Choroid plexus epithelial cell (primary cell): ENCODE data around the gene FBXO41.

Source experiments
- DNase-seq: peaks from one replicate; pipeline ENCODE4 v3.0.0-alpha.2; 2010; ENCODE audit warnings: low read depth
- H3K4me3 ChIP-seq: 2 replicates; pipeline ENCODE4 v1.5.1; 2011; ENCODE audit warnings: low read depth, mild to moderate bottlenecking, control low read depth, low read length, moderate library complexity
- TF ChIP-seq, protein P1 (sequence below): conservative IDR thresholded peaks from 2 replicates; pipeline ENCODE4 v1.5.1; 2011; ENCODE audit warnings: low read depth, mild to moderate bottlenecking, control low read depth, inconsistent platforms, low read length, moderate library complexity

Gene FBXO41

DNA sequence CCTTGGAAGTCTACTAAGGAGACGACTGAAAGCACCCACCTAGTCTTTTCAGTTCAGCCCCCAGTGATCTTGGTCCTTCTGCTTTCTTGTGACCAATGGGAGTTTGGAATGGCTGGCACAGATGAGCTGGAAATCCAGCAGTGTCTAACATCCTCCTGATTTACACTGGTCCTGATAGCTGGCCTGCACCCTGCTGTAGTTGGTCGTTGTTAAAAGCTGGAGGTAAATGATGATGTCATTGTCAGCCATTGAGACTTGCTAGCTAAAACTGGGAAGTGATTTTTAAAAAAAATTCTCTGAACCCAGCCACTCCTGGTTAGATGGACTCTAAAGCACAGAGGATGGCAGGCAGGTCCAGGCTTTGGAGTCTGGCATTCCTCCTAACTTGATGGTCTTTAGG, 30.9 kb downstream of the FBXO41 start:
- TF ChIP-seq, protein P1, sequence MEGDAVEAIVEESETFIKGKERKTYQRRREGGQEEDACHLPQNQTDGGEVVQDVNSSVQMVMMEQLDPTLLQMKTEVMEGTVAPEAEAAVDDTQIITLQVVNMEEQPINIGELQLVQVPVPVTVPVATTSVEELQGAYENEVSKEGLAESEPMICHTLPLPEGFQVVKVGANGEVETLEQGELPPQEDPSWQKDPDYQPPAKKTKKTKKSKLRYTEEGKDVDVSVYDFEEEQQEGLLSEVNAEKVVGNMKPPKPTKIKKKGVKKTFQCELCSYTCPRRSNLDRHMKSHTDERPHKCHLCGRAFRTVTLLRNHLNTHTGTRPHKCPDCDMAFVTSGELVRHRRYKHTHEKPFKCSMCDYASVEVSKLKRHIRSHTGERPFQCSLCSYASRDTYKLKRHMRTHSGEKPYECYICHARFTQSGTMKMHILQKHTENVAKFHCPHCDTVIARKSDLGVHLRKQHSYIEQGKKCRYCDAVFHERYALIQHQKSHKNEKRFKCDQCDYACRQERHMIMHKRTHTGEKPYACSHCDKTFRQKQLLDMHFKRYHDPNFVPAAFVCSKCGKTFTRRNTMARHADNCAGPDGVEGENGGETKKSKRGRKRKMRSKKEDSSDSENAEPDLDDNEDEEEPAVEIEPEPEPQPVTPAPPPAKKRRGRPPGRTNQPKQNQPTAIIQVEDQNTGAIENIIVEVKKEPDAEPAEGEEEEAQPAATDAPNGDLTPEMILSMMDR = no peak
- DNase-seq = no peak
- no peak overlapping the region for H3K4me3 ChIP-seq

DNA sequence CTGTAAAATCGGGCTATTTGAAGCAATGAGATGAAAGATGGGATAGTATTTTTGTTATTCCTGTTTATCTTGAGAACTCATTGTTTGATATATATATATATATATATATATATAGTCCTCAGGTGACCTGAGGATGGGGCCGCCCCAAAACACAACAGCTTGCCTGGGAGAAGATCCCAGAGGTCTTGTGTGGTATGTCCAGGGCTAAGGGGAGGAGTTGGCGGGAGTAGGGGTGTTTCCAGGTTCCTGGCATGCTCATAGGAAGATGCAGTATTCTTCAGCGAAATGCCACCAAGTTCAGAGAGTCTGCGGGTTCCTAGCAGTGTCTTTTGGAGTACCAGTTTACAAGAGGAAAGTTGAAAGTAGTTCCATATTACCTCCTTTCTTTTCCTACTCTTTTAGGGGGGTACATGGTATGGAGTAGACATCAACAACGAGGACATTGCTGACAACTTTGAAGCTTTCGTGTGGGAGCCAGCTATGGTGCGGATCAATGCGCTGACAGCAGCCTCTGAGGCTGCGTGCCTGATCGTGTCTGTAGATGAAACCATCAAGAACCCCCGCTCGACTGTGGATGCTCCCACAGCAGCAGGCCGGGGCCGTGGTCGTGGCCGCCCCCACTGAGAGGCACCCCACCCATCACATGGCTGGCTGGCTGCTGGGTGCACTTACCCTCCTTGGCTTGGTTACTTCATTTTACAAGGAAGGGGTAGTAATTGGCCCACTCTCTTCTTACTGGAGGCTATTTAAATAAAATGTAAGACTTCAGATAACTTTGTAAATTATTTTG, 31.8 kb downstream of the FBXO41 start:
- TF ChIP-seq, protein P1 = no peak
- DNase-seq = no peak
- no peak overlapping the region for H3K4me3 ChIP-seq

DNA sequence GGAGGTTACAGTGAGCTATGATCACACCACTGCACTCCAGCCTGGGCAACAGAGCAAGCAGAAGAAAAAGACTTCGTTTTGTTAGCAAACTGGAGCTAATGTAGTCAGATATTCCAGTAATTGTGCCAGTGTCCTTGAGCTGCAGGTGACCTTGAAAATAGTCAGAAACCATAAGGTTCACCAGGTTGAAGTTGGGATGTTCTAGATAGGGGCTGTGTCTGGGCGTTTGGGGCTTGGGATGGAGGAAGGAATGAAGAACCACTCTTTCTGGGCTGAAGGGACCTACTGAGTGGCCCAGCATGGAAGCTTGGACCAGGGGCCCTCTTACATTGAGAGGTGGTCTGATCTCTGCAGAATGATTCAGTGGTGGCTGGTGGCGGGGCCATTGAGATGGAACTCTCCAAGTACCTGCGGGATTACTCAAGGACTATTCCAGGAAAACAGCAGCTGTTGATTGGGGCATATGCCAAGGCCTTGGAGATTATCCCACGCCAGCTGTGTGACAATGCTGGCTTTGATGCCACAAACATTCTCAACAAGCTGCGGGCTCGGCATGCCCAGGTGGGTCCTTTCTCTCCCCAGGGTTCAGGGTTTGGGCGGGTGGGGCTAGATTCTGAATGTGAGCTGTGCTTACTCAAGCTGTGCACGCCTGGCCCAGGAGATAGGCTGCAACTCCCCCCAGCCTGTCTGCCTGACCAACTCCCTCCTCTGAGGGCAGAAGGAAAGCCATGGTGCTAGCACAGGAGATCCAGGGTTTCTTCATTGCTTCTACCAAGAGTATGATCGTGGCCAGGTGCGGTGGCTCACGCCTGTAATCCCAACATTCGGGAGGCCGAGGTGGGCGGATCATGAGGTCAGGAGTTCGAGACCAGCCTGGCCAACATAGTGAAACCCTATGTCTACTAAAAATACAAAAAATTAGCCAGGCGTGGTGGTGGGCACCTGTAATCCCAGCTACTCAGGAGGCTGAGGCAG, 33.1 kb downstream of the FBXO41 start:
- H3K4me3 ChIP-seq = no peak overlapping the region
- TF ChIP-seq, protein P1 = no peak
- no peak for DNase-seq

DNA sequence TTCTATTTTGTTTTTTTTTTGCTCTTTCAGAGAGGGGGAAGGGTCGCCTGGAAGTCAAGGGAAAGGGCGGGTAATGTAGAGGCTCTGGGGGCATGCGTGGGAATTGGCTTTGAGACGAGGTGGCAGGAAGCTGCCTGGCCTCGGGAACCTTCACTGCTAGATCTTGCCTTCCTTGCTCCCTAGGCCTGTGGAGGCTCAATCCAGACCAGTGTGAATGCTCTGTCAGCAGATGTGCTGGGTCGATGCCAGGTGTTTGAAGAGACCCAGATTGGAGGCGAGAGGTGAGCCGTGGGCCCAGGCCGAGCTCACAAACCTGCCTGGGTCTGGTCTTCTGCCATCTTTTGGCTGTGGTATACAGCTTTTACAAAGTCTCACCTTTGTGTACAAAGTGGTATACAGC, 34.6 kb downstream of the FBXO41 start:
- TF ChIP-seq, protein P1 = no peak
- H3K4me3 ChIP-seq = no peak overlapping the region
- no peak for DNase-seq

DNA sequence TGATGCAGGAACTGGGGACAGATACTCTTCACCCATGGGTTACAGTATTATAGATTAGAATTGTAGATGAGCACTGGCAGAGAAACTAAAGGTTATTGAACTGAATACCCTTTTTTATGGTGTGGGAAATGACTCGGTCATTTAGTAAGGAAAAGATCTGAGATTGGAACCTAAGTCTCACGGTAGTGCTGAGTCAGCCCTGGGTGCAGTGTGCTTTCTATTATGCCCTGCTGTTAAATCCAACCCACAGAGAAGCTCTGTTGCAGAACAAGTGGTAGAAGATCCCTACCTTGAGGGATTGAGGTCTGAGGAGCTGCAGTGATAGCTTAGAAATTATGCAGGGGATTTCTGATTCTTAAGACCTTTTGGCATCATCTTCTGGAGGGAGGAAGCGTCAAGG, 37.4 kb downstream of the FBXO41 start:
- no peak overlapping the region for H3K4me3 ChIP-seq
- no peak for DNase-seq
- TF ChIP-seq, protein P1 = no peak

DNA sequence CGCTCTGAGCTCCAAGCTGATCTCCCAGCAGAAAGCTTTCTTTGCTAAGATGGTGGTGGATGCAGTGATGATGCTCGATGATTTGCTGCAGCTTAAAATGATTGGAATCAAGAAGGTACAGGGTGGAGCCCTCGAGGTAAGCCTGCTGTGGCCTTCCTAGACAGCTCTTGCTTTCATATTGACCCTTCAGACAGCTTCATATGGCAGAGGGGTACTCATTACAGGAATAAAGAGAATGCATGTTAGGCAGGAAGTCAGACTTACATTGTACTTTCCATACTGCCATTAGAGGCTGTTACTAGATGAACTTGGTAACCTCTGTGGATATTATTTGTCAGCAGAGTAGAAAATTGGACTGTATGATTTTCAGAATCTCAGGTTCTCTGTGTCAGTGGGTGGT, 39.7 kb downstream of the FBXO41 start:
- DNase-seq = no peak
- H3K4me3 ChIP-seq = no peak overlapping the region
- TF ChIP-seq, protein P1 = no peak
